Measurements from ENCODE around the gene MACROD2. TPM values are rescaled to one million over a fixed set of nuclear protein-coding genes. Genes with fewer than 3 reads are reported as not detected.

Gene MACROD2
- total and polyA plus RNA-seq, 7 donors, result 0.20 to 4.8 (median 0.87) TPM

DNA sequence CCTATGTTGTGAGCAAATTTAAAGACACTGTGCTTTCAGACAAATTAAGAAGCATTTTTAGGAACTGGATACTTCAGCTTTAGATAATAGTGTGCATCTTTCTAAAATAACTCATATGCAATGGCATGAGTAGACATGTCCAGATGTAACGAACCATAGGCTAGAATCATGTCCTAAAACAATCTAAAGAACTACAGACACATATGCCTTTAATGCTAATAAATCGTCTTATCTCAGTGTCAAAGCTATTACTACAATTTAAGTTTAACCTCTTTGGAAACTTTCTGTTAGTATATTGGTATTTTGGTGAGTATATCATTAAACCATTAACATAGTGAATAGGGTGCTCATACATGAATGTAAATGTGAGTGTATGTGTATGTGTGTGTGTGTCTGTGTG is 1250.6 kb downstream of the MACROD2 start:
- 62 to 92% (median 84%) methylated on average over 2 of the region's 2 CpGs for WGBS, 3 donors
- Histone ChIP-seq H3K9me3 (no peaks in the 10 kb centered on the region), H3K27me3 (ENCODE audit: insufficient read depth in 3 of 3, low read length in 2 of 3) (no peaks in the 10 kb centered on the region), H3K4me1 (no peaks in the 10 kb centered on the region), H3K36me3 (ENCODE audit: insufficient read depth in 1 of 2, low read depth in 1 of 2) (no peaks in the 10 kb centered on the region), H3K27ac (no peak overlapping the region), H3K4me3 (no peak overlapping the region)
- TF ChIP-seq, protein P1, sequence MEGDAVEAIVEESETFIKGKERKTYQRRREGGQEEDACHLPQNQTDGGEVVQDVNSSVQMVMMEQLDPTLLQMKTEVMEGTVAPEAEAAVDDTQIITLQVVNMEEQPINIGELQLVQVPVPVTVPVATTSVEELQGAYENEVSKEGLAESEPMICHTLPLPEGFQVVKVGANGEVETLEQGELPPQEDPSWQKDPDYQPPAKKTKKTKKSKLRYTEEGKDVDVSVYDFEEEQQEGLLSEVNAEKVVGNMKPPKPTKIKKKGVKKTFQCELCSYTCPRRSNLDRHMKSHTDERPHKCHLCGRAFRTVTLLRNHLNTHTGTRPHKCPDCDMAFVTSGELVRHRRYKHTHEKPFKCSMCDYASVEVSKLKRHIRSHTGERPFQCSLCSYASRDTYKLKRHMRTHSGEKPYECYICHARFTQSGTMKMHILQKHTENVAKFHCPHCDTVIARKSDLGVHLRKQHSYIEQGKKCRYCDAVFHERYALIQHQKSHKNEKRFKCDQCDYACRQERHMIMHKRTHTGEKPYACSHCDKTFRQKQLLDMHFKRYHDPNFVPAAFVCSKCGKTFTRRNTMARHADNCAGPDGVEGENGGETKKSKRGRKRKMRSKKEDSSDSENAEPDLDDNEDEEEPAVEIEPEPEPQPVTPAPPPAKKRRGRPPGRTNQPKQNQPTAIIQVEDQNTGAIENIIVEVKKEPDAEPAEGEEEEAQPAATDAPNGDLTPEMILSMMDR (IDR thresholded peaks at IDR 0.05), result no peak
- intact Hi-C loops (cut with DNase I), result no loop called here
- DNase-seq (no peak), ATAC-seq (no peak)

DNA sequence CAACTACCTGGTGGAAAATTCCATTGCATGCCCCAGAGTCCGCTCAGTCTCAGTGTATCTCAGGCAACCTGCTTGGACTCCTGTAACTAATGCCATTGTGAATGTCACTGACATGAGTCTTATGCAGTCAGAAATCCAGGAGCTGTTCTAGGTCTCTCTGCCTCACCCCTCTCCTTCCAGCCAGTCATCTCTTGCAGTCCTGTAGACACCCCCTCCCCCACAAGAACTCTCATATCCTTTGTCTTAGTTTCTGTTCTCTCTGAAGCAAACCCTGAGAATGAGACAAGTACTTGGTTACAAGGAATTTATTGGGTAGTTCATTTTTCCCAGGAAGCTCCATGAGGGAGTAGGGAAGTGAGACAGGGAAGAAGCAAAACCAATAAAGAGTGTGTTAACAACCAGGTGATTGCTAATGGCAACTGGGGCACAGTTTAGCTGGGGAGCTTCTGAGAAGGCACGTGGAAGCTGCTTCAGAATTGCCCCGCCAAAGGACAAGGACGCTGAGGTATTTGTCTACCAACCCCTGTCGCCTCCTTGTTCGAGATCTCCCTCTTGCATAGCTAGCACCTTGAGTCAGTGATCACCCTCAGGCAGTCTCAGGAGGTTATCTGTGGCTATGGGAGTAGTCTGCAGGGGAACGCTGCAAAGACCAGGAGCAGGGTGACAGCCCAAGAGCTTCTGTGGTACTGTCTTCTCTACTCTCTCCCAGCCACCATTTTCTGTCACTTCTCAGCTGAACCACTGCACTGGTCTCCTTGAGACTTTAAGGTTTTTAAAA is 1253.5 kb downstream of the MACROD2 start:
- Histone ChIP-seq H3K4me3 (no peak overlapping the region), H3K27me3 (ENCODE audit: insufficient read depth in 3 of 3, low read length in 2 of 3) (no peaks in the 10 kb centered on the region), H3K36me3 (ENCODE audit: insufficient read depth in 1 of 2, low read depth in 1 of 2) (no peaks in the 10 kb centered on the region), H3K27ac (no peak overlapping the region), H3K9me3 (no peaks in the 10 kb centered on the region), H3K4me1 (no peaks in the 10 kb centered on the region)
- ATAC-seq, result no peak
- intact Hi-C loops (cut with DNase I), result no loop called here
- no peak for DNase-seq
- WGBS, 3 donors, result 85 to 90% (median 87%) methylated on average over 7 of the region's 7 CpGs
- TF ChIP-seq, protein P1 (IDR thresholded peaks at IDR 0.05), result no peak

DNA sequence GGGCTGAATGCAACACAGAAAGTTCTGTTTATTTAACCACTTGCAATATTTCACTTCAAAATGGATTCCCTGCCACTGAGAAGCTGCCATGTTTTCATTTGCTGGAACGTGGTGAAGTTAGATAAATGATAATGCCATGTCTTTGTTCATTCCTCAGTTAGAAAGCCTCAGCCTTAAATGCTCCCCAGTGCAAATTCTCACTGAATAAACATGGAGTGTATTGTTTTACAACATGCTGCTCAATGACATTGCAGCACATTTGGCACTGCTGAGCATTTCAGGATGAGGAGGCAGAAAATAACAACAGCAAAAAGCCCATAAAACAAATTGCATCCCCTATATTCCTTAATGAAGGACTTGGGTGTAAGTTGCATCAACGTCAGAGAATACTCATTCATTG is 1255.9 kb downstream of the MACROD2 start:
- DNase-seq, result no peak
- H3K27ac ChIP-seq, result no peak overlapping the region
- TF ChIP-seq, protein P1 (IDR thresholded peaks at IDR 0.05), result no peak
- WGBS, 3 donors, result 28 to 36% (median 36%) methylated on average over 2 of the region's 2 CpGs
- no peaks in the 10 kb centered on the region for H3K36me3 ChIP-seq (ENCODE audit: insufficient read depth in 1 of 2, low read depth in 1 of 2)
- ATAC-seq, result no peak
- H3K4me1 ChIP-seq, result no peaks in the 10 kb centered on the region
- intact Hi-C loops (cut with DNase I), result no loop called here
- H3K4me3 ChIP-seq, result no peak overlapping the region
- no peaks in the 10 kb centered on the region for H3K27me3 ChIP-seq (ENCODE audit: insufficient read depth in 3 of 3, low read length in 2 of 3)
- no peaks in the 10 kb centered on the region for H3K9me3 ChIP-seq

DNA sequence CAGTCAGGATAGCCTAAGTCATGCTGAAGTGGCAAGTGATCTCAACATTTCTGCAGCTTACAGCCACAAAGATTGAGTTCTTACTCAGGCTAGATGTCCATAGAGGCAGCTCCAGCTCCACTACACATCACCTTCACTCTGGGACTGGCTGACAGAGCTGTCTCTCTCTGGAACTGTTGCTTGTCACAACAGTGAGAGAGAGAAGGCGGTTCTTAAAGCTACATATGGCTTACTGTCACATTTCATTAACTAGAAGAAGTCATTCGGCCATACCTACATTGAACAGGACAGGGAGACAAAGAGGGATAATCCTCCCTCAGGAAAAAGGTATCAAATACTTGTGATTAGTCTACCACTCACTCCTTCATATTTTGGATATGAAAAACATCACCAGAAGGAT is 1257.0 kb downstream of the MACROD2 start:
- no peak for DNase-seq
- no peaks in the 10 kb centered on the region for H3K4me1 ChIP-seq
- TF ChIP-seq, protein P1 (IDR thresholded peaks at IDR 0.05), result no peak
- no peaks in the 10 kb centered on the region for H3K27me3 ChIP-seq (ENCODE audit: insufficient read depth in 3 of 3, low read length in 2 of 3)
- 88 to 94% (median 90%) methylated on average over 2 of the region's 2 CpGs for WGBS, 3 donors
- no peaks in the 10 kb centered on the region for H3K36me3 ChIP-seq (ENCODE audit: insufficient read depth in 1 of 2, low read depth in 1 of 2)
- H3K9me3 ChIP-seq, result no peaks in the 10 kb centered on the region
- H3K27ac ChIP-seq, result no peak overlapping the region
- ATAC-seq, result no peak
- no peak overlapping the region for H3K4me3 ChIP-seq
- intact Hi-C loops (cut with DNase I), result no loop called here

DNA sequence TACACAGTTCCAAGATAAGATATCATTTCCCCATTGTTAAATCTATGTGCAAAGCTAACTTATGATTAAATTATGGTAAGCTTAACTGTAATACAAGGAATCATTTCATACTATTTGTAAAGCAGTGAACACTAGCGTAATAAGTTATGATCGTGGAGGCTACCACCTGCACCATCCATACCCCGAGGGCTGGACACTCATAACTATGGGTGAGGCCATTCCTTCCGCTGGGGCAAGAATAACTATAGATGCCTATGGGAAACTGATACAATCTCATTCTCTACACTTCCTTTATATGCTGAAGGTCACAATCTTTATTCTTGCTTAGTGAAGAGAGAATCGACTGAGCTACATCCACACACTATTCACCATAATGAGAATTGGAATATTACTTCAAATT is 1258.1 kb downstream of the MACROD2 start:
- 97 to 98% (median 97%) methylated on average over 5 of the region's 5 CpGs for WGBS, 3 donors
- H3K4me3 ChIP-seq, result no peak overlapping the region
- H3K36me3 ChIP-seq (ENCODE audit: insufficient read depth in 1 of 2, low read depth in 1 of 2), result no peaks in the 10 kb centered on the region
- ATAC-seq (no peak), DNase-seq (no peak)
- H3K4me1 ChIP-seq, result no peaks in the 10 kb centered on the region
- H3K9me3 ChIP-seq, result no peaks in the 10 kb centered on the region
- H3K27ac ChIP-seq, result no peak overlapping the region
- no peaks in the 10 kb centered on the region for H3K27me3 ChIP-seq (ENCODE audit: insufficient read depth in 3 of 3, low read length in 2 of 3)
- intact Hi-C loops (cut with DNase I), result no loop called here
- TF ChIP-seq, protein P1 (IDR thresholded peaks at IDR 0.05), result no peak

Measured in psoas muscle (tissue), 8 donors.